ENCODE results near the gene ANTXR1.

The ANTXR1 gene

DNA sequence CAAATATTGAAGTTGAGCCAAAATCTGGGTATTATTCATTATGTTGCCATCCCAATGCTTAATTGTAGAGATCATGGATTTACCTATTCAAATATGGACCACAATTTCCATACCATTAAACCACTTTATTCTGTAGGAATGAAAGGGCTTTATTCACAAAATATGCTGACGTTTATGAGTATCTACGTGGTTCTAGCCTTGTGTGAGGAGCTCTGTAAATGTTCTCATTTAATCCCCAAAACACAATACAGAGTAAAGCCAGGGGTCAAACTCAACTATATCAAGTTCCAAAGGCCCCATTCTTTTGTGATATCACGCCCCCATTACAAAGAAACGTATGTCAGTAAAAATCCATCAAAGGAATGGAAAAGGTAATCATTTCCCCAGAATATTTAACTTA lies 61.9 kb downstream of the ANTXR1 start:
- no peak for DNase-seq (ENCODE audit: low read depth)

- DNase-seq (ENCODE audit: low read depth): no peak
These were observed 62.5 kb downstream of the ANTXR1 start for GRCh38 chr2:69075486-69075885.

GRCh38 chr2:69076601-69077000 lies 63.6 kb downstream of the ANTXR1 start:
- no peak for DNase-seq (ENCODE audit: low read depth)

- no peak for DNase-seq (ENCODE audit: low read depth)
These were observed 64.4 kb downstream of the ANTXR1 start for GRCh38 chr2:69077252-69077950.

GRCh38 chr2:69080071-69080470 lies 67.1 kb downstream of the ANTXR1 start:
- DNase-seq (ENCODE audit: low read depth): no peak

DNA sequence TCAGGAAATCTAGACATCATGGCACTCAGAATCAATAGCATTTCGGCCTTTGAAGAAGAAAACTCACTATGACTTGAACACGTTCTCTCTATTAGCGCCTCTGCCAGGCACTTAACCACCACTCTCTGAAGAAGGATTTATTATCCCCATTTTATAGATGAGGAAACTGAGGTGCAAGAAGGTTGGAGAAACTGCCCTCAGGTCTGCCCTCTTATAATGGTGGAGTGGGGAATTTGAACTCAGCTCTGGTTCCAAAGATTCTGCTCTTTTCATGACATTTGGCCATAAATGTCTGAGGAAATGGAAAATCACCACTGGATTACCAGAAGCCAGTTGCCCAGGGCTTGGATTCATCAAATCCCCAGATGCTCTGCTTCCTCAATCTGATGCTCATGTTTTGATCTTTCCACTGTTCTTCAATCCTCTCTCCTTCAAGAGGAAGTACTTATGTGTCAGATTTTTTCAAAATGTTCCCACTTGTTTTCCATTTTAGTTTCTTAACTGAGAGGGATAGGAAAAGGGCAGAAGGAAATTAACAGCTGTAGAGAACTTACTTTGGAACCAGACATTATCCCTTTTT lies 68.1 kb downstream of the ANTXR1 start:
- DNase-seq (ENCODE audit: low read depth): no peak

DNA sequence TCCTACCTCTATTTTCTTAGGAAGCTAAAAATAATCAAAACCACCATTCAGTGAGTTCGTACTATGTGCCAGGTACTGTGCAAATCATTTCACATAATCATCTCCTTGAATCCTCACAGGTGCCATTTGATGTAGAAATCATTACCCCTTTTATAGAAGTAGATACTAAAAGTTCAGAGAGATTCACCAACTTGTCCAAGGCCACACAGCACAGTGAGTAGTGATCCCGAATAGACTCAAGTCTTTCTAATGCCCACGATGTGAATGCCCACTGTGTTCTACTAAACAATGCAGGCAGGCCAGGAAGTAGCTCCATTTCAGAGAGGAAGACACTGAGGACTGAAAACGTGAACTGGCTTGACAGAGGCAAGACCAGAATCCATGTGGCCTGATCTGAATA lies 68.8 kb downstream of the ANTXR1 start:
- no peak for DNase-seq (ENCODE audit: low read depth)

DNA sequence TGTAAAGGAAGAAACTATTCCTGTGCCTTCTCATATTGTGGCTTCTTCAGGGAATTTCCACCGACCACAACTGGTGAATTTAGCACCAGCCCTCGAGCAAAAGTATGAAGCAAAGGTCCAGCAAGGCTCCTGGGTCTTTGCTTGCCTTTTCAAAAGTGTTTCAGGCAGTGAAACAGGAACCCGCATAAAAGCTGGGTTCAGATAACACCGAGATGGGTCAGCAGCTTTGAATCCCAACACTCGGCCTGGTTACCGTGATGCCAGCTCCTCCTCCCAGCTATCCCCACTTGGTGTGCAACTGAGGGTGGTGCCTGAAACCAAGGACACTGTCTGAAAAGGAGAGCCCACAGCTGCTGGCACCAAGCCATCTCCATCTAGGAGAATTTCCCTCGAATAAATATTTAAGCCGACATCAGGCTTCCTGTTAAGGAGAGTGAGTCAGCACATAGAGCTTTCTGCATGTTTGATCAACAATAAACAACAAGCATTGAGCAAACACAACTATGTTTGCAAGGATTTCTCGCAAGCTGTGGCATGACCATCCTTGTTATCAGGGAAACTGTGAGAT lies 69.5 kb downstream of the ANTXR1 start:
- DNase-seq (ENCODE audit: low read depth): no peak

DNA sequence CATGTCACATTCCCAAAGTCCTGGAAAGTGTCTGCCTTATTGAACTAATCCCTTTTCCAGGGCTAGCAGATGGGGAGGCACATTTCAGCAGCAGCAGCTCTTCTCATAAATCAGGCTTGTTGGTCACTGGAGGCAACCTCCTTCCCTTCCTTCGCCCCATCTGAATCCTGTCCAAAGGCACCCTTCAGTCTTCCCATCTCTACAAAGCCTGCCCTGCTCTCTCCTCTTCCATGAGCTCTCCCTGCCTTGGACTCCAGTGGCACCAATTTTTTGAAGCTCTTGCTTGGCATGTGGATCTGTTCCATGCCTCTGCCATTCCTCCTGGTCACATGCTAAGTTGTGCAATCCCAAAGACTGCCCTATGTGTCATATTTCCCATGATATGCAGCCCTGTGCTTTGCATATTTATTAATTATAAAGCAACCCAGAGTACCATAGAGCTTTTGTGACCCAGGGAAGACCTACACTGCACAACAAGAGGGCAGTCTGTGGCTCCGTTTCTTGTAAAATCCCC lies 70.3 kb downstream of the ANTXR1 start:
- DNase-seq (ENCODE audit: low read depth): no peak

GRCh38 chr2:69084492-69084891 lies 71.5 kb downstream of the ANTXR1 start:
- DNase-seq (ENCODE audit: low read depth): no peak

DNA sequence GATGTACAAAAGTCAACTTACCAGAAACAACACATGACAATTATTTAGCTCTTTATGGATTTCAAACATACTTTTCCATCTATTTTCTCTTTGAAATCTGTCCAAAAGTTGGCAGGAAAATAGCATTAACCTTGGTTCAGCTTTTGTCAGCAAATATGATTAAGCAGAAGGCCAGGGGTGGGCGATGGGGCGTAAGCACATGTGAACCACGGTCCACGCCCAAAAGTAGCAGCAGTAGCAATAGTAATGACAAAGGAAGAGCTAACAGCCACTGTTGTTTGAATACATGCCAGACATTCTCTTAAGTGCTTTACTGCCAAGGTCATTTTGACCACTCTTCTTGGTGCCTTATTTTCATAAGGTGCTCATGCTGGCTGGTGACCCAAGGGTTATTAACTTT lies 73.5 kb downstream of the ANTXR1 start:
- DNase-seq (ENCODE audit: low read depth): no peak

- DNase-seq (ENCODE audit: low read depth): no peak
These were observed 74.4 kb downstream of the ANTXR1 start for GRCh38 chr2:69087211-69087911.

GRCh38 chr2:69087912-69088240 lies 74.9 kb downstream of the ANTXR1 start:
- DNase-seq (ENCODE audit: low read depth): no peak

DNA sequence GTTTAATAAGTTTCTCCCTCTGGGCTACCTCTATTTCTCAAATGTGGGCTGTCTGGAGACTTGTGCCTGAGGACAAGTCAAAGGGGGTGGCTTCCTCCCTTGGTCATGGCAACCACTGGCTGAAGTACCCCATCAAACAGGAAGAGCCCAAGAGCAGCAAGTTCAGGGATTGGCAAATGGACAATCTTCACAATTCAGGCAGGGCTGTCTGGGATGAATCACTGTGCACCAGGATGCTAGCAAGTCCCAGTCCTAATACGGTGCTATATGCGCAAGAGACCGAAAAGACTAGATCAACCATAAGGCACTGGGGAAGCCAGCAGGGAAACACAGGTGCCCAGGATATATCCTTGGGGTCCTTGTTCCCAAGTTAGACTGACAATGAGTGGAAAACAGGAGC lies 75.5 kb downstream of the ANTXR1 start:
- DNase-seq (ENCODE audit: low read depth): no peak

GRCh38 chr2:69089266-69089665 lies 76.3 kb downstream of the ANTXR1 start:
- no peak for DNase-seq (ENCODE audit: low read depth)

GRCh38 chr2:69089998-69090397 lies 77.0 kb downstream of the ANTXR1 start:
- DNase-seq (ENCODE audit: low read depth): no peak

DNA sequence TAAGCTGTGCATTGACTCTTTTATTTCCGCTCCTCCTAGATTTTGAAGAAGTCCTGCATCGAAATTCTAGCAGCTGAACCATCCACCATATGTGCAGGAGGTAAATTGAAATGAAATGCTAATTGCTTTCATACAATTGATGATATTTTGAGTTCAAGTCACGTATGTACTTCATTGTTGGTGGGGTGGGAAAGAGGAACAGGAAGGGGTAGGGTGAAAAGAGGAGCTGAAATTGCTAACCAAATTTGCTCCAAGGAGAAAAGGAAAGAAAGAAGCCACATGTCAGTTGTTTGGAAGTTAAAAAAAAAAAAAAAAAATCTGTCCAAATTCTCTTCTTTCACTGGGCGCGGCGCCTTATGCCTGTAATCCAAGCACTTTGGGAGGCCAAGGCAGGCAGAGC lies 77.8 kb downstream of the ANTXR1 start:
- no peak for DNase-seq (ENCODE audit: low read depth)

DNA sequence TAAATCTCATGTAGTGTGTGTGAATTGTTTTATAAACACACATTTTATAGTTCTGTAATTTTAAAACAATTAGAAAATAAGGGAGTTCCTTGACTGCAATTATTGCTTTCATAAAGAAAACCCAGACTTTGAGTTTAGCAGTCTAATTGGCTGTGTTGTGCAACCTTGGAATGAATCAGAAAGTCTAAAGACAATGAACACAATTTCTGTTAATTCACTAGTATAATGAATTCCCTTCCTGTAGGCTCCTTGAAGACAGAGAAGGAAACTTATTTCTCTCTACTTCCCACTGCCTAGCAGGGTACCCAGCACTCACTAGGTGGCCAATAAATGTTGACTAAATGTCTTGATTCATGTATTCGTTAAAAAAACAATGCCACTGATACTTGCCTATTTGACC lies 79.9 kb downstream of the ANTXR1 start:
- DNase-seq (ENCODE audit: low read depth): no peak

DNA sequence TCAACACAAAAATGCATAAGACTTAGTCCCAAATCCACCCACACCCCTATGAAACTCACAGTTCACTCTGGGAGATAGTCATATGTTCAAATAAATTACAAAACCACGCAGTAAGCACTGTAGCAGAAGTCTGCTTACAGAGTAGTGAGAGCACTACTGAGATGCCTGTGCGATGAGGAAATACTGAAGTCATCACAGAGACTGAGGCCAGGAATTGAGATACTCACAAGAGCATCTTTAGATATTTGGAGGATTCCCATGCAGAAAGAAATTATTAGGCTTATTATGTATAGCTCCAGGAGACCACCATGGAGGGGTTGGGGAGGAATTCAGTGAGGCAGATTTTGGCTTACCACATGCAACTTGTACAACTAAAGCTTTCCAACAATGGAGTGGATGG lies 82.3 kb downstream of the ANTXR1 start:
- no peak for DNase-seq (ENCODE audit: low read depth)

DNA sequence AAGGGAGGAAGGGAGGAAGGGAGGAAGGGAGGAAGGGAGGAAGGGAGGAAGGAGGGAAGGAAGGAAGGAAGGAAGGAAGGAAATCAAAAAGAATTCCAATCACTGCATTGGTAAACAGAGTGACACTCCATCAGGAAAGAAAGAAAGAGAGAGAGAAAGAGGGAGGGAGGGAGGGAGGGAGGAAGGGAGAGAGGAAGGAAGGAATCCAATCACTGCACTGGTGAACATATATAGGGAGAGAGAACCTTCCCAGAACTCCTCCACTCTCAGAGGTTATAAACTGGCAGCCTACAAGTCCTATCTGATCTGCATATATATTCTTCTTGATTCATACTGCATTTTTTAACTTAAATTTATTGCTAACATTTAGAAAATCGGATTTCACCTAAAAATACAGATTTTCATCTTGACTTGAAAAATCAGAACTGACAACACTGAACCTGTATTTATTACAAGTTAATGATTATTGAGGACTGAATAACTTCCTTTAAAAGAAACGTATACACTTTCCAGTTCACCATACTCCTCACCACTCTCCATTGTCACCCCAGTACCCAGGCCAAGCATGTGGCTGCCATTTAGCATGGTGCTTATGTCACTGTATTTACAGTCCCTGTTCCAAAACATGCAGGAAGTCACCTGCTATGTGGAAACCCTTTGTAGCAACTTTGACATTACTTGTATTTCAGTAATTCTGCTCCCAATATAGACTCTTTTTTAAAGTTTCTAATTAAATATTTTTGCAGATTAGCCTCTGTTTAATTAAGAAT lies 83.5 kb downstream of the ANTXR1 start:
- no peak for DNase-seq (ENCODE audit: low read depth)

DNA sequence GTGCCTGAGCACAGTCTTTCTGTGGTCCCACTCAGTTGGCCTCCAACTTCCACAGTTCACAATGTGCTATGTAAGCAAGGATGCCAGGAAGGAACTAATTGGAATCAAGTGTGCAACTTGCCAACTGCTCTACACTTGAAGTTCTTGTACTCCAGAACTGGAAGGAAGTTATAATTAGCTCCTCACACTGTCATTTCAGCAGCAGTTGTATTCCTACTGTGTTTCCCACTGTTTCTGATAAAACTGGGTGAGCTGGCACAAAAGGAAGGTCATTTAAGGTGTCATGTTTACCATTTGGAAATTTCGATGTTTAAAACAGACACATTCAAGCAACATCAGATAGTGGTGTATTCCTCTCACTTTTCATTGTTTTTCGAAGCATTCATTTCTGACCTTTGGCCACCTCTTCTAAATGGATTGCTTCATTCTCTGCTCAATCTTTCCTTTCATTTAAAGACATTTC lies 84.2 kb downstream of the ANTXR1 start:
- no peak for DNase-seq (ENCODE audit: low read depth)
